AG09309 (cell line): Measurements from ENCODE around the gene ENDOG.

Experiments used
- DNase-seq: peaks from one replicate; pipeline ENCODE4 v3.0.0-alpha.2; 2010; ENCODE audit warnings: low read depth
- H3K4me3 ChIP-seq: 2 replicates; pipeline ENCODE4 v1.5.1; 2011; ENCODE audit warnings: mild to moderate bottlenecking, low read depth, low read length, moderate library complexity; ENCODE audit not compliant: control insufficient read depth
- CTCF ChIP-seq: IDR thresholded peaks from 2 replicates; pipeline ENCODE4 v1.5.1; 2011; ENCODE audit warnings: mild to moderate bottlenecking, low read depth, low read length, inconsistent platforms; ENCODE audit not compliant: insufficient read depth, control insufficient read depth; ENCODE audit errors: missing control alignments

ENDOG gene

GRCh38 chr9:128800061-128800460 is 18.2 kb upstream of the ENDOG start:
- no peak for TF ChIP-seq CTCF
- no peak for DNase-seq
- H3K4me3 ChIP-seq = no peak overlapping the region

GRCh38 chr9:128802482-128802881 is 15.8 kb upstream of the ENDOG start:
- H3K4me3 ChIP-seq = no peak overlapping the region
- DNase-seq = no peak
- TF ChIP-seq CTCF = no peak

- no peak for TF ChIP-seq CTCF
- H3K4me3 ChIP-seq = no peak overlapping the region
- DNase-seq = no peak
Observed at GRCh38 chr9:128805661-128806060, 12.6 kb upstream of the ENDOG start.

- no peak for TF ChIP-seq CTCF
- no peak for DNase-seq
- H3K4me3 ChIP-seq = no peak overlapping the region
Observed at GRCh38 chr9:128807827-128808226, 10.5 kb upstream of the ENDOG start.

GRCh38 chr9:128808543-128808942 is 9.8 kb upstream of the ENDOG start:
- no peak for DNase-seq
- TF ChIP-seq CTCF = no peak
- H3K4me3 ChIP-seq = no peak overlapping the region

- no peak overlapping the region for H3K4me3 ChIP-seq
- DNase-seq = no peak
- no peak for TF ChIP-seq CTCF
Observed at GRCh38 chr9:128809036-128809599, 9.2 kb upstream of the ENDOG start.

GRCh38 chr9:128809831-128810230 is 8.5 kb upstream of the ENDOG start:
- no peak for DNase-seq
- TF ChIP-seq CTCF = peak; percentile 6
- no peak overlapping the region for H3K4me3 ChIP-seq
